HG02943 (cell line): ENCODE results near the gene RBFA.
"Not testable (repeated sequence)": the region's sequence is repeated elsewhere in the genome, so short reads cannot be mapped to it uniquely, and the experiment has no call there.

ENCODE experiments used
- ATAC-seq: cut with Tn5 transposase; IDR thresholded peaks from one replicate; pipeline ENCODE4 v1.9.1; 2021; ENCODE audit warnings: mild to moderate bottlenecking, low read depth, moderate library complexity; ENCODE audit not compliant: unreplicated experiment

RBFA gene

GRCh38 chr18:80027719-80028118, 6.5 kb upstream of the RBFA start:
- not testable (repeated sequence) for ATAC-seq

- no peak for ATAC-seq
Observed at GRCh38 chr18:80029690-80030089, 4.5 kb upstream of the RBFA start.

- peak; percentile 51 for ATAC-seq
Observed at GRCh38 chr18:80033181-80034067, 810 bp upstream of the RBFA start.

GRCh38 chr18:80034852-80035406, 695 bp downstream of the RBFA start:
- ATAC-seq, result no peak

DNA sequence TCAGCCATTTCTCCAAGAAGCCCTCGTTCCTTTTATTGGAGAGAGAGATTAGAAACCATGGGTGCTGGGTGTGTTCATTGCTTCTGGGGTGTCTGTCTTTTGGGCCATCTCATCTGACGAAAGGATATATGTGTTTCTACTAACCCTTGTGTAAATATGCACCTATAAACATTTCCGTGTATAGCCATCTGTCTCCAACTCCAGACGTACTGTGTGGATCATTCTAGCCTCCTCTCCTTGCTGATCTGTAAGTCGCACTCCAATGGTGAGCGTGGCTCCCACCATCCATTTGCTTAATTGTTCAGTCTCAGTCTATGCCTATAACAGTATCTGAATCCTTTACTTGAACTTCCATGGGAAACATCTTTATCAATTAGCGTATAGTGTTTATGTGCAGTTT, 1.8 kb downstream of the RBFA start:
- no peak for ATAC-seq

DNA sequence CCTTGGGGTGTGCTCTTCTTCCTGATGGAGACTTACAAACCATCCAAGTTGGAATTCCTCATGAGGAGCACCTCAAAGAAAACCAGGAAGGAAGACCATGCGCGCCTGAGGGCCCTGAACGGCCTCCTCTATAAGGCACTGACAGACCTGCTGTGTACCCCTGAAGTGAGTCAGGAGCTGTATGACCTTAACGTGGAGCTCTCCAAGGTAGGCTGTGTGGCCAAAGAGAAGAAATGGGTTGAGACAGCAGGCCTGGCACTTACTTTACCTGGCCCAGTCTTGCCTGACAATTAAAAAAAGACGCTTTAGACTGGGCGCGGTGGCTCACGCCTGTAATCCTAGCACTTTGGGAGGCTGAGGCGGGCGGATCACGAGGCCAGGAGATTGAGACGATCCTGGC, 3.1 kb downstream of the RBFA start:
- ATAC-seq, result no peak

DNA sequence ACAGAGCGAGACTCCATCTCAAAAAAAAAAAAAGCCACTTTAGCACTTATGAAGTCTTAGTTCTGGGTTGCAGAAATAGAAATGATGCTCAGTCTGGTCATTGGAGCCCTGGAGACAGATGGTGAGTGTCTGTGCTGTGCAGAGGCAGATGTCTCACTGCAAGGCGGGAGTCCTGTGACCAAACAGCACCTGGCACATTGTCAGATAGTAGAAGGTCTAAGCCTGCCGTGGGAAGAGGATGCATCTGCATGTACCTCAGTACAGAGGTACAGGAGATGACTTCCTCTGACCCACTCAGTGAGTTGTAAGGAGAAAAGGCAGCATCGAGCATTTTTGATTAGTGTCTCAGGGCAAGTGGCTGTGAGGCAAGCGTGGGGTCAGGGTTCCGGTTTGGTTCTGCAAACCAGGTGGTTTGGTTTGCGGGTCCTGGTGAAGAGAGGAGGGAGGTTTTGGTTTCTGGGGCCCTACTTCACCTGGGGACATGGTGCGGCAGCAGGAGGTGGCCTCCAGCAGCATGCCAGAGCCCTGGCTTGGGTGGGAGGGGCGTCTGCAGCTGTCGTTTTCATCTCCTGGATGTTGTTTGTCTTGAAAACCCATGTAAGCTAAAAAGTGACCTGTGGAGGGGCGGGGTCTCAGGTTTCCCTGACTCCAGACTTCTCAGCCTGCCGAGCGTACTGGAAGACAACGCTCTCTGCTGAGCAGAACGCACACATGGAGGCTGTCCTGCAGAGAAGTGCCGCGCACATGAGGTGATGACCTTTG, 3.8 kb downstream of the RBFA start:
- no peak for ATAC-seq

DNA sequence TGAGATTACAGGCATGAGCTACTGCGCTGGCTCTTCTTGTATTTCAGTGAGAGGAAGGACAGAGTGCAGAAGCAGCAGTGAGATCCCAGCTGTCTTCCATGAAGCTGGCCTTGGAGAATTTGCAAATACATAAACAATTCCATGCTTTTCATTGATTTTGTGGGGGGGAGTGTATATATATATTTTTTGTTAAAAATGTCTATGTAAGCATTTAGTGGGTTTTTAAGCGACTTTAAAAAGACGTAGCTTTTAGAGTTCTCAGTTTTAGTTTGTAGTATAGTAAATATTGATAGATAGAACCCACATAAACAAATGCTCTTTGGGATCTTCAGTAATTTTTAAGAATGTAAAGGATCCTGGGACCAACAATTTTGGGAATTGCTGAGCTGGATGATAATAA, 6.3 kb downstream of the RBFA start:
- ATAC-seq, result no peak

GRCh38 chr18:80041424-80041823, 7.2 kb downstream of the RBFA start:
- ATAC-seq, result no peak

DNA sequence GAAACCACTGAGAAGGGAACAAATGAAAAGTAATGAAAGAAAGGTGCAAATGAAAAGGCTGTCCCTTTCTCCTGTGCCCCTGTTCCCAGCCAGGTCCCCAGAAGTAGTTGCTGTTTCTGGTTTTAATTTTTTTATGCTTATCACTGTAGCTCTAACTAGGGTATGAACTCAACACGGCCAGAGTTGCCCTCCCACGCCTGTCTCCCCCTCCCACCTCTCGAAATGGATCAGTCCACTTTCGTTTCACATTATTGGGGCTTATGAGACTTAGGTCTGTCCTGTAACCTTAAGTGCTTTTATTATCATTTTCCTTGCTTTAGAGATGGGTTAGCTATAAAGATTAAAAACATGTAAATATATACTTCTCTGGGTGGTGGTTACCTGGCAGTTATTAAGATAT, 8.6 kb downstream of the RBFA start:
- ATAC-seq, result no peak

DNA sequence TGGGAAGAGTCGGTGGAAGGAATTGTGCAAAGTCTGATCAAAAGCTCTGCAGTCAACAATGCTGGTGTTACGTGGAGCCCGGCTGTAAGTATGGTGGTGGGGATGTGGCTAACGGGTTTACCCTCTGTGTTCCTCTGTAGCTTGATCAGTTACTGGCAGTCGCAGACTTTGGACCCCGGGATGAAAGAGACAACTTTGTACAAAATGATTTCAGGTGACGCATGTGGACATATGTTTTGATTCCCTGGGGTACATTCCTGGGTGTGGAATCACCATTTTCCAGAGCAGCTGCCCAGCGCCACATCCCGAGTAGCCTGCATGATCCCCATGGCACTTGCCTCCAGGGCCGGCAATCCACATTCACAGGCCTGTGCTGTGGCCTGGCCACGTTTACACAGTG, 9.8 kb downstream of the RBFA start:
- ATAC-seq, result no peak

DNA sequence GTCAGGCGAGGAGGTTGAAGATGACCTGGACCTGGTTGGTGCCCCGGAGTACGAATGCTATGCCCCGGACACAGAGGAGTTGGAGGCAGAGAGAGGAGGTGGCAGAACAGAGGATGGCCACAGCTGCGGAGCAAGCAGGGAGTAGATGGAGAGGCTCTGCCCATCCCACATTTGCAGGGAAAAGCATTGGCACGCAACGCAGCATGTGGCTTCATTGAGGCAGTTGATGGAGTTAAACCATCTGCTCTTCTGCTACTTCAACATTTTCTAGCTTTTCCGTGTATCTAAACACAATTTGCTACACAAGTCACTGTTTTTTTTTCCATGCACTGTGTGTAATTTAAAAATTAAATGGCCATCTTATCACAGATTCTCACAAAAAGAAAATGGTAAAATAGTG, 11.8 kb downstream of the RBFA start:
- no peak for ATAC-seq

GRCh38 chr18:80046431-80046830, 12.2 kb downstream of the RBFA start:
- ATAC-seq, result no peak

DNA sequence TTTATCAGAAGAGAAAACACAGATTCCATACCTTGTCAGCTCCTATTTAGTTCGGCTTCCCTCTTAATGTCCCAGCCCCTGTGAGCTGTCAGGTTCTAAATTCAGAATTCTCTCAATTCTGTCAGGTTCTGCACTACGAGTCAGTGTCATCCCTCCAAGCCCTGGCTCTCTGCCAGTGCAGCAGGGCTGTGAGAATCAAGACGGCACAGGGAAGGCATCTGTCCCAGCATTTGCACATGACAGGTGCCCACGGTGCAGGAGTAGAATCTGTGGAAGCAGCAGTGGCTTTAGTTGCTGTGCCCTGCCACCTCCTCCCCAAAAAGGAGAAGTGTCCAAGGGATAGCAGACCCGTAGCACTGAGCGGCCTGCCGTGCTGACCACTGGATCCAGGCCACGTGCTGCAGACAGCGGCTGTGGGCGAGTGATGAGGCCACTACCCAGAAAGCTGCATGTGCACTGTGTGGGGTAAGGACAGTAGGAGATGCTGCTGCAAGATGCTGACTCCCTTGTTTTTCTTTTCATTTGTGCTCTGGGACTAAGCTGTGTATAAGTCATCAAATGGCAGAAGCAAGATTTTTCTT, 12.8 kb downstream of the RBFA start:
- ATAC-seq, result no peak

- no peak for ATAC-seq
Observed at GRCh38 chr18:80050797-80051196, 16.6 kb downstream of the RBFA start.

DNA sequence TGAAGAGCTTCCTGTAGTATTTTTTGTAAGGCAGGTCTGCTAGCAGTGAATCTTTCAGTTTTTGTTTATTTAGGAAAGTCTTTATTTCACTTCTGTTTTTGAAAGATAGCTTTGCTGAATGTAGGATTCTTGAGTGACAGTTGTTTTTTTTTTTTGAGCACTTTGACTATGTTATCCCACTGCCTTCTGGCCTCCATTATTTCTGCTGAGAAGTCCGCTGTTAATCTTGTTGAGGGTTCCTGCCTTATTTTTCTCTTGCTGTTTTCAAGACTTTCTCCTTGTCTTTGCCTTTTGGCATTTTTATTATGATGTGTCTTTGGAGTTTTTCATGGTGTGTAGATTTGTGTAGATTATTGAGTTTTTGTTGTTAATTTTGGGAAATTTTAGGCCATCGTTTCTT, 21.9 kb downstream of the RBFA start:
- ATAC-seq, result no peak

DNA sequence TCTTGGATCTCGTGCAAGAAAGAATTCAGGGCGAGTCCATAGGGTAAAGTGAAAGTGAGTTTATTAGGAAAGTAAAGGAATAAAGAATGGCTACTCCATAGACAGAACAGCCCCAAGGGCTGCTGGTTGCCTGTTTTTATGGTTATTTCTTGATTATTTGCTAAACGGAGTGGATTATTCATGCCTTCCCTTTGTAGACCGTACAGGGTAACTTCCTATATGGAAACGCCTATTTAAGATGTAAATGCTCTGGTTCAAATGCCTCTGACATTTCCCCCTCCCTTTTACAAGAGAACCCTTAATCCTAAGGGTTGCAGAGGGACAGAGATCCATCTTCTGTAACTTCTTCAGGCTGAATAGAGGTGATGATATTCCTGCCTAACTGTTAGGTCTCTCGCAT, 25.7 kb downstream of the RBFA start:
- ATAC-seq, result no peak

DNA sequence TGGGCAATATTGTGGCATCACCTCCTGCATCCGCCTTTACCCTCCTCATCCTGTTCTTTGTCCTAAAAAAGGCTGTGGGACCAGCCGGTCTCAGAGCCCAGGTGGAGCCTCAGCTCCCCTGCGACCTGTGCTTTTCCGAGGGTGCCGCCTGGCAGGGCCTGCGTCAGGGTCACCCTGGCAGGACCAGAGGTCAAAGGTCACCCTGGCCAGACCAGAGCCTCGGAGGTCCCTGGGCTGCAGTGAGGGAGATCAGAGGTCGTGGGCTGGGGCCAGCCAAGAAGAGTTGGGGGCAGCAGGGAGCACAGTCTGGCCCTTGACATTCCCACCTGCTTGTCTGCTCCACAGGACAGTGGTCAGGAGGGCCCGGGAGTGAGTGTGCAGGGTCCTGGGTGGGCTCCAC, 31.5 kb downstream of the RBFA start:
- ATAC-seq, result no peak

GRCh38 chr18:80067321-80067720, 33.1 kb downstream of the RBFA start:
- ATAC-seq, result no peak

GRCh38 chr18:80067897-80068296, 33.7 kb downstream of the RBFA start:
- ATAC-seq, result no peak

DNA sequence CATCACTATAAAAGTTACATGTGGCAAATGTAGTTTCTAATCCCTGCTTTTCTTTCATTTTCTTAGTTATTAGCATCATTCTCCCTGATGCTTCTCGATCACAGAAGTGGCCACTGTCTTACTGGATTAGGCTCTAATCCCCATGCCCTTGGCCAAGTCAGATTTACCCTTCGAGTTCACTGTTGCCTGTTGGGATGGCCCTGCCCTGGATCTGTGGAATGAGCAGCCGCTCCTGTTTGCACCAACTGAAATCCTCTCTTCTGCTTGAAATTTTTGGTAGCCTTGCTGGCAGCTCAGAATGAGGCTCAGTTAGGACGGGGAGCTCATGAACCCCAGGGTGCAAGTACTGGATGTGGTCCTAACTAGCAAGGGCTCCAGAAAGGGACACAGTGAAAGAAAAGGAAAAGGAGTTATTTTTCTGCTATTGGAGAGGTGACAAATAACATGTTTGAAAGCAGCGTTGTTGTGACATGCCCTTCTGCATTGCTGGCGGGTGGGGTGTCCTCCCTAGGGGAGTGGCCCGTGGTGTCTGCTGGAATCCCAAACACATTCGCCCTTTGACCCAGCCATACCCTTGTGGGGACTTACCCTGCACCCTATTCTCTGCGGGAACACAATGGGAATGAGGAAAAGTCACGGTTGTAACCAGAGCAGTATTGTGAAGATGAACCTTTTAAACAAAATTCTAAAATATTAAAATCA, 34.5 kb downstream of the RBFA start:
- no peak for ATAC-seq
